ENCODE measurements around the gene ST6GALNAC4.

Gene ST6GALNAC4

DNA sequence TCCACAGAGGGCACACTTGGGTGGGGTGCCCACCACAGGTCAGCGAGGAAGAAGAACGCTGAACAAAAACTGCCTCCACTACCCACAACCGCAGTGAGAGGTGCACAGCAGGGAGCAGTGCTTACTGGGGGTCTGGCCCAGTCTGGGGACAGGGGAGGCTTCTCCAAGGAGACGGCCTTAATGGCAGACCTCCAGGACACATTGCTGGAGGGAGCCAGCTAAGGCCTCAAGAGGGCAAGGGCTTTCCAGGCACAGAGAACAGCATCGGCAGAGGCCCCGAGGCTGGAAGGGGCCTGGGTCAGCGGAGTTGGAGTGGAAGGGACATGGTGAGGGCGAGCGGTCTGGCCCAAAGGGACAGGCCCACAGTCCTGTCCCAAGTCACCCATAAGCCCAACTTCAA, 29.1 kb upstream of the ST6GALNAC4 start:
- no peak for DNase-seq

GRCh38 chr9:127945338-127945737, 28.5 kb upstream of the ST6GALNAC4 start:
- DNase-seq, result no peak

DNA sequence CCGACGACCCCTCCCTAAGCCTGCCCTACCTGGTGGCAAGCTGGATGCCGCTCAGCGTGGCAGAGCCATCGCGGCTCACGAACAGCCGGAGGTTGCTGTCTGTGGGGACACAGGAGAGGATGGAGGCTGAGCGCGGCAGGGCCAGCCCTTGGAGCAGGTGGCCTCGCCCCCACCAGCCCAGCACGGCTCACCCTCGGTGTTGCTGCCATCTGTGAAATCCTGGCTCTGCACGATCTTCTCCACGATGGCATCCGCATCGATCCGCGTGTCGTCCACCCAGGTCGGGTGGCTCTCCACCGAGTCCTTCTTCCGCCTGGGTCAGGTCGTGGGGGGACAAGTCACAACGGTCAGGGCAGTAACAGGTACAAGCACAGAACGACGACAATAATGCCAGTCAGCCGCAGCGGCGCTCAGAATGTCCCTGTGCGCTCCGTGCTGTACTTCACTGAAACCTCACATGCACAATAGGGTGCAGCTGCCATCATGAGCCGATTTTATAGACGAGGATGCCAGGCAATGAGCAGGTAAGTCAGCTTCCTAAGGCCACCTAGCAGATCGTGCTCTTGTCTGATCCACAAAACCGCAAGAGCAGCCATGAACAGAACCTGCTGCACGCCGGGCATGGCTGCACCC, 27.9 kb upstream of the ST6GALNAC4 start:
- DNase-seq, result no peak

DNA sequence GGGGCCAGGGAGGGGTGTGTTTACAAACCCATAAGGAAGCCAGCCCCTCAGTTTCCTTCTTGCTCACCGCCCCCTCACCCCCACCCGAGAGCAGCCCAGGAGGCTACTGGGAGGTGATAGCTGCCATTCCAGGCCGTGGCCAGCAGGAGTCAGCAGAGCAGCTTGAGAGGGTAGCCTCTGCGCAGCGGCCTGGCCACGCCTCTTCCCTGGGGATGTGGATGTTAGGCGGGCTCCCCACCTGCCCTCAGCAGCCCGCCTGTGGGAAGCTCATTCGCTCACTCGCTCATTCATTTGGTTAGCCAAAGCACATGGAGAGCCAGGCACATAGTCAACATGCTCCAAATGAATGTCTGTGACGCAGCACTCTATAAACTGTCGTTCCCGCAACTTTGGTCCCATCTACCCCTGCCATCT, 26.9 kb upstream of the ST6GALNAC4 start:
- peak; percentile 75 to 80 for DNase-seq

DNA sequence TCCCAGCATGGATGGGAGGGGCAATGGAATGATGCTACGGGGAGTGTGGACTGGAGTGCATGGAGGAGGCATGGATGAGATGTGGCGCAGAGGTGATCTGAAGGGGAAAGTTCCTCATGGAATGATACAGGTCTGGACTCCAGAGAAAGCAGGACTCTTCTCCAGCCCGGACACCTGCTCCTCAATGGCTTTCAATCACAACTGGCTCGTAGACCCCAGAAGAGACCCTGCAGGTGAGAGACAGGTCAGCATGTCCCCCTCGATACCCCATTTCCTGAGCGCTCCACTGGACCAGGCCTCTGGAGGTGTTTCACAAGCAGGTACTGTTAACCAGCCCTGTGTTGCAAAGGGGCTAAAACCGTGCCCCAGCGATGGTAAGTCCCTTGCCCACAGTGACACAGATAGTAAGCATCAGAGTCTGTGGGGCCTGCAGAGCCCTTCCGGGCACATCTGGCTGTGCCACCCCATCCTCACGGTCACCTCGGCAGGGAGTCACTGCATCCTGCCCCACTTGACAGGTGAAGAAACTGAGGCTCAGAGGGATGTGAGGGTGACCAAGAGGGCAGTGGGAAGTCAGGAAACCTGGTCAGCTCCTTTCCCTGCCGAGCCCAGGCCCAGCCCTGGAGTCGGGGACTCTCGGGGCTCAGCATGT, 26.3 kb upstream of the ST6GALNAC4 start:
- DNase-seq, result no peak

DNA sequence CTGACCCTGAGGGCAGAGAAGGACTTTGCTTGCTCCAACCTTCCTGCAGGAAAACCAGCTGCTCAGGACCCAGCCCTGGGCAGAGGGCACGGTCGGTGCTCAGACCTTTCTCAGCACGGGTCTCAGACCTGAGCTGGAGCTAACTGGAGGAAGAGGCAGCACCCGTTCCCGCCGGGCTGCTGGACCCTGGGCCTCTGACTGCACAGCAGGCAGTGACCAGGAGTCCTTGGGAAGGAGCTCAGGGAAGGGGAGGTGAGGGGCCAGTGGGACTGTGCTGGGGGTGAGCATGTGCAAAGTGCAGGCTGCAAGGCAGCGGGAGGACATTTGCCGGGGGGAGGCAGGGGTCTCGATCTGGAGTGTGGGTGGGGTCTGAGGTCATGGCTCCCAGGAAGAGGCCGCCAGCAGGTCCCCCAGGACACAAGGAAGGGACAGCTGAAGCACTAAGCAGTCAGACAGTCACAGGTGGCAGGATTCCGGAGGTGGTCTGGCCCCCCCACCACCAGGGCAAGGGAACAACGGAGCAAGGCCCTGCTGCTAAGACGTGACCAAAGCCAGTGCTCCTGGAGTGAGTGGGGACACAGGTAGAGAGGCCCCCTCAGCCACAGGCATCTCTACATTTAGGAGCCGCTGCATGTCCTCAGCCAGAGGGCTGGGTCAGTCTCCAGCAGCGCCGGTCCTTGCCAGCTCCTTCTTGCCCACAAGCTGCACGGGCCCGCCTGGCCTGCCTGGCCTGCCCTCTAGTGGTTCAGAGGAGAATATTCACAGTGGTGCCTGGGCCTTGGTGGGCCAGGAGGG, 25.6 kb upstream of the ST6GALNAC4 start:
- peak in 1 of 2 donors; percentile 41 for DNase-seq

DNA sequence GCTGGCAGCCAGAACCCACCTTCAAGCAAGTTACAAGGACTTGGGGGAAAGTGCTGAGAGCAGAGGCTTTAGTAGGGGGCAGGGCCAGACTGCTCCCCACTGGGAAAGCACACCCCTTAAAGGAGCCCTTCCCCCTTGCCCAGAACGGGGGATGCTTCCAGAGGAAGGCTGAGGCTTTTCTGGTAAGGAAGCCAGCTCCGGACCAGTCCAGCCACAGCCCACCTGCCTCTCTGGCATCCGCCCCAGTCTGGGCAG, 25.0 kb upstream of the ST6GALNAC4 start:
- no peak for DNase-seq

DNA sequence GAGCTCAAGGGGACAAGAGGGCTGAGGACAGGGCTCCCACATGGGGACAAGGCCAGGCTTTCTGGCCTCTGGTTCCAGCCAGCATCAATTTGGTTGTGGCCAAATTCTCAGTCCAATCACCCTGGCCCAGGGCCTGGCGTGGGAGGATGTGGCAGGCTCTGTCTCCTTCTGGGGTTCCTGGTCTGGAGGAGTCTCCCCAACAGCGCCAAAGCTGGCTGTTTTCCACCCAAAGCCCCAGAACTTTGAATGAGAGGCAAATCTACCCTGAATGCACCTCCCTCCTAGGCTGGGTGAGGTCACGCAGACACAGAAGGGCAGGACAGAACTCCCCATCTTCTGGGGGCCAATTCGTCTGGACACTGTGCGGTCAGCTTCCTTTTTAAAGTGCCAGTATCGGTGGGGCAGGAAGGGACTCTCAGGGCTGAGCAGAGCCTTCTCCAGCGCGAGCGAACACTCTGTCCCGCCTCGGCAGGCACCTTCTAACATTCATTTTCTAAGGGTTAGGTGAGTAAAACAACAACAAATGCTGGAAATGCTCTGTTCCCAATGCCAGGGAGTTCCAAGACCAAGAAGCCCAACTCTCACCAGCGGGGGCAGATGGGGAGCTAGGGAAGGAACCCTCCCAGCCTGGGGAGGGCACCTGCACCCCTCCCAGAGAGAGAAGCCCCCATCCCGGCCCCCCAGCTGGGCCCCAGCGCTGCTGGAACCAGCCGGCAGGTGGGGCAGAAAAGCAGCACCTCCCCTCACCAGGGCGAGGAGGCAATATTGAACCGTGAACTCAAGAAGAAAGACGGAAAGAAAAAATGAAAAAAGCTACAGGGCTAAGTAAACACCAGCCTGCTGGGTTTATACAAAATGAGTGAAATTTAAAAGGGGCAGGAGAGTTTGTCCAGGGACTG, 24.5 kb upstream of the ST6GALNAC4 start:
- no peak for DNase-seq

DNA sequence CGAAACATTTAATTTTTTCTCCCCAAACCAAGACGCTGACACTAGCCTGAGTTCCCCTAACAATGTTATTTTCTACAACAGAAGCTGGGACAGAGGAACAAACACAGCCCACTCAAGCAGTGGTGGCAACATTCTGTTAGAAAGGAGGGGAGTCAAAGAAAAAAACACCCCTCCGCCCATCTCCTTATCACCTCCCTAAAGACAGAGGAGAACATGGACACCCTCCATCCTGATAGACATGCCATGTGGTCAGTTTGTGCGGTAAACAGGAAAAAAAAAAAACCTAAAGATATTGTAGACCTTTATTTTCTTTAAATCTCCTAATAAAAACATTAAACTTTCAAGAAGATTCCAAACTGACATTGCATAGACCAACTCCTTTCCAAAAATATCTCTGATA, 23.8 kb upstream of the ST6GALNAC4 start:
- no peak for DNase-seq

DNA sequence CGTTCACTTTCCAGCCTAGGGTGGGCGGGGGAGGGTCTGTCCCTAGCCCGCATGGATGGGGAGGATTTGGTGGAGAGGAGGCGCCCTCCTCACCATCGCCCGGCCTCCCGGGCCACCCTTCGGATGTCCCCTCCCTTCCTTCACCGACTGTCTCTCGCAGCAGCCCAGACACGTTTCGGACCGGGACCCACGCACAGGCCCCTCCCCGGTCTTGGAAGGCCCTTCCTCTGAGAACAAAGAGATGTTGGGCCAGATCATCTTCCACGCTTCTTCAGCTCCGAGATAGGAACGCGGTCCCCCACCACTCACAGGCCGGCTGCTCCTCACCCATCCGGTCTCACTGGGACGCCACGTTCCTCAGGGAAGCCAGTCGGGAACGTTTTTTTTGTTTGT, 21.5 kb upstream of the ST6GALNAC4 start:
- DNase-seq, result no peak

- DNase-seq, result peak; percentile 79 to 84
These were observed 20.8 kb upstream of the ST6GALNAC4 start, which contains the start of gene DPM2 for GRCh38 chr9:127937388-127938297. Gene DPM2, minus strand, starts transcription at chr9:127937854. Its CDS starts 34 bp downstream, at chr9:127937820.

- no peak for DNase-seq
These were observed 20.2 kb upstream of the ST6GALNAC4 start for GRCh38 chr9:127937056-127937387.

DNA sequence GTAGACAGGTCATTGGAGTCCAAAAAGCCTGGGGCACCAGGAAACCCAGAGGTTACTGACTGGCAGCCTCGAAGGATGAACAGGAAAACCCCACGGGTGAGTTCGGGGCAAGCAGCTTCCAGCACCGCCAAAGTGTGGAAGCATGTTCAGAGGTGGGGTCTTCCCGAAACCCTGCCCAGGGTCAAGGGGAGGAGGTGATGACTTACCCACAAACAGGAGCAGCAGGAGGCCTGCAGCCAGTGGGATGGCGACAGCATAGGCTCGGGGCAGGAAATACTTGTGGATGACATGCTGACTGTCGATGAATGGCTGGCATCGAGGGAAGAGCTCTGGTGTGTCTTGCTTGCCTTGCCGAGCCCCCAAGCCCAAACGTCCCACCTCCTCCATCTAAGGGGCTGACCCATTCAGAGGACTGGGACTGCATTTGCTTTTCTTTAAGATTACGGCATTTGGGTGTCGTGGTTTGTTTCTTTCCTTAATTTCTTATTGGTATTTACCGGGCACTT, 19.6 kb upstream of the ST6GALNAC4 start:
- no peak for DNase-seq

DNA sequence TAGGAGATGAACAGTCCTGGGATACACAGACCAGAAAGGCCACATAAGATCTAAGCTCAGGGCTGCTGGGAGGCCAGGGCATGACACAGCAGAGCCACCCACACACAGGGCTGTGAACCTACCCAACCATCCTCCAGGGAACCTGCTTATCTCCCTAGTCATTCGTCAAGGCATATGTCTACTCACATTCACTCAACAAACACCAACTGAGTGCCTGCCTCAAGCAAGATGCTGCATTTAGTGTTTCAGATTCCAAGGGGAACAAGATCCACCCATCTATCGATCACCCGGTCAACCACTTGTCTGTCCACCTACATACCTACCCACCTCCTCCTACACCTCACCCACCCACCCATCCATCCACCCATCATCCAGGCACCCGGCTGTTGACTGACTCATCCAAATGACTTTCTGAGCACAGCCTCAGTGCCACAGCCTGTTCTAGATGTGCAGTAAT, 19.0 kb upstream of the ST6GALNAC4 start:
- peak in 1 of 2 donors; percentile 51 for DNase-seq

GRCh38 chr9:127934986-127935385, 18.1 kb upstream of the ST6GALNAC4 start:
- DNase-seq, result no peak

DNA sequence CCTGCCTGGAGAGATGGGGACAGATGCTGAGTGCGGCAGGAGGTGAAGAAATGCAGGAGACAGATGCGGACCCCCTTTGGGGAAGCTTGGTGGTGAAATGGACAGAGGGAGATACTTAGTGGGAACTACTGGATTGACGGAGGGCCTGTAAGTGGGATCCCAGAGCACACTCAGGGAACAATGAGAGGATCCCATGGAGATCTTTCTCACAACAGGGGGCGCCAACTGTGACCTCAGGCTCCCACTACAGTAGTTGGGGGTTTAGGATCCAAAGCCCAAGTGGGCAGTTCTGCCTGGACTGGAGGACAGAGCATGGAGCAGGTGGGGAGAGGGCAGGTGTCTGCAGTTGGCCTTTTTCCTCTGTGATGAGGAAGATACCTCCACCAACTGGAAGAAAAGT, 17.4 kb upstream of the ST6GALNAC4 start:
- no peak for DNase-seq

- DNase-seq, result no peak
These were observed 14.4 kb upstream of the ST6GALNAC4 start for GRCh38 chr9:127931092-127931881.

- DNase-seq, result peak; percentile 64 to 69
These were observed 13.6 kb upstream of the ST6GALNAC4 start, which contains the start of gene PIP5KL1 for GRCh38 chr9:127930231-127931091. Gene PIP5KL1, minus strand, starts transcription at chr9:127930777. Its CDS starts 25 bp downstream, at chr9:127930752.

- no peak for DNase-seq
These were observed 12.8 kb upstream of the ST6GALNAC4 start for GRCh38 chr9:127929625-127929979.

All from activated CD4-positive, alpha-beta T cell treated with anti-CD3 and anti-CD28 coated beads for 4 hours (primary cell).